ENCODE measurements around the gene IRF2BPL. TPM values are rescaled to one million over a fixed set of nuclear protein-coding genes. Genes with fewer than 3 reads are reported as not detected.

The IRF2BPL gene
- total and polyA plus RNA-seq, 9 of the 15 experiments (the other 6 are each of a cell fraction or from before 2014, with no cell fraction given) = 0.52 to 21.6 (median 2.5) TPM

DNA sequence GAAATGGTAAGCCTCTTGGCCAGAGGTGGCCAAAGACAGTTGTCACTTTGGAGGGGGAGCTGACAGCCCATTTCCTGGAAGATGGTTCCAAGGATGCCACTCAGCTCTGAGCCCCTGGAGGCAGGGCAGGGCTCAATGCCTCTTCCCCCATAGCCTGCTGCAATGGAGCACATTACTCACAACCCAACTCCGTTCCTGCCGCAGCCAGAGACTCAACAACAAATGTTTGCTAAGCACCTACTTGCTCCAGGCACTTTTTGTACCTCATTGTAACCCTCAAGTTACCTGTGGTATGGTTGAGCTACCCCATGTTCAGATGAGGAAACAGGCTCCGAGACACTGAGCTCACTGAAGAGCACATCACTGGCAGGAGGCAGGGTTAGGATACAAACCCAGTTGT lies 19.5 kb downstream of the IRF2BPL start:
- intact Hi-C loops (cut with micrococcal nuclease) (no loop called here), in situ Hi-C loops (cut with MboI) (no loop called here)
- no TSS peak for BruUV-seq (replicated peaks)
- DNase-seq (ENCODE audit: extremely low read depth in 1 of 4, low spot score in 3 of 4) (no peak), ATAC-seq (no peak), FAIRE-seq (no peak)
- Histone ChIP-seq H4K20me1 (replicated peaks; ENCODE audit: control insufficient read depth, insufficient read depth, low read length) (no peaks in the 10 kb centered on the region), H3K4me3 (no peak overlapping the region), H2AFZ (ENCODE audit: low read depth, low read length) (no peak overlapping the region), H3K9me1 (ENCODE audit: control insufficient read depth, insufficient read depth, low read length) (no peaks in the 10 kb centered on the region), H3K27me3 (ENCODE audit: control insufficient read depth in 2 of 2, insufficient read depth in 2 of 2, low read length in 2 of 2) (no peaks in the 10 kb centered on the region; a peak in 1 of 5 replicates), H3K4me1 (replicated peaks in 1 of 2; ENCODE audit: control insufficient read depth in 2 of 2, insufficient read depth in 2 of 2, low read length in 2 of 2) (peaks cover 0 to 7% of the 10 kb centered on the region in 2 experiments; a peak in 3 of 5 replicates), H3K9ac (ENCODE audit: insufficient read depth in 1 of 2, low read depth in 2 of 2, low read length in 2 of 2) (no peak overlapping the region), H3K36me3 (ENCODE audit: control insufficient read depth, insufficient read depth, low read length) (no peaks in the 10 kb centered on the region), H3K9me3 (replicated peaks; ENCODE audit: control insufficient read depth, insufficient read depth, low read depth, low read length) (no peaks in the 10 kb centered on the region), H3K79me2 (ENCODE audit: control insufficient read depth, insufficient read depth, low read length) (no peaks in the 10 kb centered on the region), H3K4me2 (ENCODE audit: insufficient read depth, low read length) (no peak overlapping the region), H3K27ac (ENCODE audit: extremely low read depth, low read depth, low read length) (no peak overlapping the region)
- TF ChIP-seq ZNF699 (CRISPR knock-in tag; IDR thresholded peaks at IDR 0.05; ENCODE audit: insufficient replicate concordance) (no peak), DDX20 (tag; IDR thresholded peaks at IDR 0.05; ENCODE audit: low read depth) (no peak), MTA2 (IDR thresholded peaks at IDR 0.05; ENCODE audit: low read depth) (no peak), NFE2L1 (tag; IDR thresholded peaks at IDR 0.05; ENCODE audit: borderline replicate concordance, low read depth) (no peak), MECOM (CRISPR knock-in tag; IDR thresholded peaks at IDR 0.05) (no peak), PML (IDR thresholded peaks at IDR 0.05; ENCODE audit: low read length) (no peak), PTBP1 (IDR thresholded peaks at IDR 0.05; ENCODE audit: low read depth, low read length) (no peak), ZZZ3 (IDR thresholded peaks at IDR 0.05) (no peak), PHB2 (IDR thresholded peaks at IDR 0.05; ENCODE audit: low read depth) (no peak), ZBED1 (IDR thresholded peaks at IDR 0.05) (no peak), PPARD (CRISPR knock-in tag; IDR thresholded peaks at IDR 0.05) (no peak), SNRNP70 (optimal IDR thresholded peaks at IDR 0.05; ENCODE audit: low read depth, low read length) (no peak), SOX6 (IDR thresholded peaks at IDR 0.05) (no peak), FIP1L1 (IDR thresholded peaks at IDR 0.05; ENCODE audit: low read depth, low read length, poor library complexity, severe bottlenecking) (no peak), NR2C2 (CRISPR knock-in tag; IDR thresholded peaks at IDR 0.05) (no peak), NR2C2 (tag; IDR thresholded peaks at IDR 0.05) (no peak), KDM1A (IDR thresholded peaks at IDR 0.05) (no peak)
- TF ChIP-seq, protein P1, sequence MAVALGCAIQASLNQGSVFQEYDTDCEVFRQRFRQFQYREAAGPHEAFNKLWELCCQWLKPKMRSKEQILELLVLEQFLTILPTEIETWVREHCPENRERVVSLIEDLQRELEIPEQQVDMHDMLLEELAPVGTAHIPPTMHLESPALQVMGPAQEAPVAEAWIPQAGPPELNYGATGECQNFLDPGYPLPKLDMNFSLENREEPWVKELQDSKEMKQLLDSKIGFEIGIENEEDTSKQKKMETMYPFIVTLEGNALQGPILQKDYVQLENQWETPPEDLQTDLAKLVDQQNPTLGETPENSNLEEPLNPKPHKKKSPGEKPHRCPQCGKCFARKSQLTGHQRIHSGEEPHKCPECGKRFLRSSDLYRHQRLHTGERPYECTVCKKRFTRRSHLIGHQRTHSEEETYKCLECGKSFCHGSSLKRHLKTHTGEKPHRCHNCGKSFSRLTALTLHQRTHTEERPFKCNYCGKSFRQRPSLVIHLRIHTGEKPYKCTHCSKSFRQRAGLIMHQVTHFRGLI (CRISPR knock-in tag; IDR thresholded peaks at IDR 0.05) = no peak
- TF ChIP-seq, protein P2, sequence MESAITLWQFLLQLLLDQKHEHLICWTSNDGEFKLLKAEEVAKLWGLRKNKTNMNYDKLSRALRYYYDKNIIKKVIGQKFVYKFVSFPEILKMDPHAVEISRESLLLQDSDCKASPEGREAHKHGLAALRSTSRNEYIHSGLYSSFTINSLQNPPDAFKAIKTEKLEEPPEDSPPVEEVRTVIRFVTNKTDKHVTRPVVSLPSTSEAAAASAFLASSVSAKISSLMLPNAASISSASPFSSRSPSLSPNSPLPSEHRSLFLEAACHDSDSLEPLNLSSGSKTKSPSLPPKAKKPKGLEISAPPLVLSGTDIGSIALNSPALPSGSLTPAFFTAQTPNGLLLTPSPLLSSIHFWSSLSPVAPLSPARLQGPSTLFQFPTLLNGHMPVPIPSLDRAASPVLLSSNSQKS (CRISPR knock-in tag; IDR thresholded peaks at IDR 0.05) = no peak
- TF ChIP-seq, protein P3, sequence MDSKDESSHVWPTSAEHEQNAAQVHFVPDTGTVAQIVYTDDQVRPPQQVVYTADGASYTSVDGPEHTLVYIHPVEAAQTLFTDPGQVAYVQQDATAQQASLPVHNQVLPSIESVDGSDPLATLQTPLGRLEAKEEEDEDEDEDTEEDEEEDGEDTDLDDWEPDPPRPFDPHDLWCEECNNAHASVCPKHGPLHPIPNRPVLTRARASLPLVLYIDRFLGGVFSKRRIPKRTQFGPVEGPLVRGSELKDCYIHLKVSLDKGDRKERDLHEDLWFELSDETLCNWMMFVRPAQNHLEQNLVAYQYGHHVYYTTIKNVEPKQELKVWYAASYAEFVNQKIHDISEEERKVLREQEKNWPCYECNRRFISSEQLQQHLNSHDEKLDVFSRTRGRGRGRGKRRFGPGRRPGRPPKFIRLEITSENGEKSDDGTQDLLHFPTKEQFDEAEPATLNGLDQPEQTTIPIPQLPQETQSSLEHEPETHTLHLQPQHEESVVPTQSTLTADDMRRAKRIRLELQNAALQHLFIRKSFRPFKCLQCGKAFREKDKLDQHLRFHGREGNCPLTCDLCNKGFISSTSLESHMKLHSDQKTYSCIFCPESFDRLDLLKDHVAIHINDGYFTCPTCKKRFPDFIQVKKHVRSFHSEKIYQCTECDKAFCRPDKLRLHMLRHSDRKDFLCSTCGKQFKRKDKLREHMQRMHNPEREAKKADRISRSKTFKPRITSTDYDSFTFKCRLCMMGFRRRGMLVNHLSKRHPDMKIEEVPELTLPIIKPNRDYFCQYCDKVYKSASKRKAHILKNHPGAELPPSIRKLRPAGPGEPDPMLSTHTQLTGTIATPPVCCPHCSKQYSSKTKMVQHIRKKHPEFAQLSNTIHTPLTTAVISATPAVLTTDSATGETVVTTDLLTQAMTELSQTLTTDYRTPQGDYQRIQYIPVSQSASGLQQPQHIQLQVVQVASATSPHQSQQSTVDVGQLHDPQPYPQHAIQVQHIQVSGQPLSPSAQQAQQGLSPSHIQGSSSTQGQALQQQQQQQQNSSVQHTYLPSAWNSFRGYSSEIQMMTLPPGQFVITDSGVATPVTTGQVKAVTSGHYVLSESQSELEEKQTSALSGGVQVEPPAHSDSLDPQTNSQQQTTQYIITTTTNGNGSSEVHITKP (IDR thresholded peaks at IDR 0.05; ENCODE audit: partially characterized antibody) = no peak
- WGBS (ENCODE audit: insufficient coverage, low coverage, missing lambda C conversion rate) = 18% methylated on average over 2 of the region's 3 CpGs
- ChIA-PET POLR2A (interaction anchor here (0.7 to 1.1 kb wide), 3 partner anchors 19 to 47 kb away, joined by 3 to 4 read pairs (median 4); partner anchors contain the start of gene IRF2BPL), CTCF (ENCODE audit: low intra/inter-chr PET ratio) (no interaction called here)

Measured in K562 (cell line).